Measurements from ENCODE around the gene SNAPIN.

DNA sequence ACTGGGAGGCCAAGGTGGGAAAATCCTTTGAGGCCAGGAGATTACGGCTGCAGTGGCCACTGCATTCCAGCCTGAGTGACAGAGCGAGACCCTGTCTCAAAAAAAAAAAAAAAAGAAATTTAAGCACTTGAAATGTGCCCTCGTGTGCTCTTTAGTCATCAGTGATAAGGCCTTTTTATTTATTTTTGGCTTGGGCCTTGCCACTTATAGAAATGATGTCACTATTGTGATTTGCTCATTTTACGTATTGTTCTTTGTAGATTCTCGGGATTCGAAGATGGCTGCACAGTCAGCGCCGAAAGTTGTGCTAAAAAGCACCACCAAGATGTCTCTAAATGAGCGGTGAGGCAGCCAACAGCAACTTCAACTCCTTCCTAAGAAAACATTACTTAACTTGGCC is 22.2 kb upstream of the SNAPIN start:
- TF ChIP-seq, protein P1, sequence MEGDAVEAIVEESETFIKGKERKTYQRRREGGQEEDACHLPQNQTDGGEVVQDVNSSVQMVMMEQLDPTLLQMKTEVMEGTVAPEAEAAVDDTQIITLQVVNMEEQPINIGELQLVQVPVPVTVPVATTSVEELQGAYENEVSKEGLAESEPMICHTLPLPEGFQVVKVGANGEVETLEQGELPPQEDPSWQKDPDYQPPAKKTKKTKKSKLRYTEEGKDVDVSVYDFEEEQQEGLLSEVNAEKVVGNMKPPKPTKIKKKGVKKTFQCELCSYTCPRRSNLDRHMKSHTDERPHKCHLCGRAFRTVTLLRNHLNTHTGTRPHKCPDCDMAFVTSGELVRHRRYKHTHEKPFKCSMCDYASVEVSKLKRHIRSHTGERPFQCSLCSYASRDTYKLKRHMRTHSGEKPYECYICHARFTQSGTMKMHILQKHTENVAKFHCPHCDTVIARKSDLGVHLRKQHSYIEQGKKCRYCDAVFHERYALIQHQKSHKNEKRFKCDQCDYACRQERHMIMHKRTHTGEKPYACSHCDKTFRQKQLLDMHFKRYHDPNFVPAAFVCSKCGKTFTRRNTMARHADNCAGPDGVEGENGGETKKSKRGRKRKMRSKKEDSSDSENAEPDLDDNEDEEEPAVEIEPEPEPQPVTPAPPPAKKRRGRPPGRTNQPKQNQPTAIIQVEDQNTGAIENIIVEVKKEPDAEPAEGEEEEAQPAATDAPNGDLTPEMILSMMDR (IDR thresholded peaks at IDR 0.05; ENCODE audit: low read length): no peak
- TF ChIP-seq EZH2 (optimal IDR thresholded peaks at IDR 0.05; ENCODE audit: low read depth, low read length) (no peak), EZH2phosphoT487 (IDR thresholded peaks at IDR 0.05; ENCODE audit: low read length) (no peak)

Measured in MM.1S (cell line).